Activated T-cell treated with anti-CD3 and anti-CD28 coated beads for 24 hours (primary cell): ENCODE data around the gene CDH2.

Source experiments
- DNase-seq: peaks from one replicate; pipeline ENCODE4 v3.0.0-alpha.2; 2020; ENCODE audit warnings: low read depth

CDH2 gene

GRCh38 chr18:28127763-28128658 is 48.9 kb downstream of the CDH2 start:
- DNase-seq = no peak

- DNase-seq = no peak
These were observed 49.7 kb downstream of the CDH2 start for GRCh38 chr18:28127228-28127627.

GRCh38 chr18:28126768-28127167 is 50.2 kb downstream of the CDH2 start:
- no peak for DNase-seq

GRCh38 chr18:28125051-28125450 is 51.9 kb downstream of the CDH2 start:
- DNase-seq = no peak

- no peak for DNase-seq
These were observed 52.5 kb downstream of the CDH2 start for GRCh38 chr18:28124131-28125029.

GRCh38 chr18:28123401-28124030 is 53.4 kb downstream of the CDH2 start:
- no peak for DNase-seq

- no peak for DNase-seq
These were observed 56.0 kb downstream of the CDH2 start for GRCh38 chr18:28120828-28121515.

GRCh38 chr18:28116461-28116860 is 60.5 kb downstream of the CDH2 start:
- DNase-seq = no peak

GRCh38 chr18:28115149-28115550 is 61.8 kb downstream of the CDH2 start:
- DNase-seq = no peak

GRCh38 chr18:28114472-28114871 is 62.5 kb downstream of the CDH2 start:
- no peak for DNase-seq

GRCh38 chr18:28113271-28114029 is 63.5 kb downstream of the CDH2 start:
- DNase-seq = no peak

- no peak for DNase-seq
These were observed 64.9 kb downstream of the CDH2 start for GRCh38 chr18:28112056-28112470.

- no peak for DNase-seq
These were observed 66.0 kb downstream of the CDH2 start for GRCh38 chr18:28110924-28111323.

- DNase-seq = no peak
These were observed 67.0 kb downstream of the CDH2 start for GRCh38 chr18:28109781-28110560.

GRCh38 chr18:28108814-28109213 is 68.1 kb downstream of the CDH2 start:
- no peak for DNase-seq

GRCh38 chr18:28108254-28108653 is 68.7 kb downstream of the CDH2 start:
- no peak for DNase-seq

GRCh38 chr18:28099237-28099636 is 77.7 kb downstream of the CDH2 start:
- DNase-seq = no peak

- DNase-seq = no peak
These were observed 81.3 kb downstream of the CDH2 start for GRCh38 chr18:28095631-28096030.

- DNase-seq = no peak
These were observed 81.9 kb downstream of the CDH2 start for GRCh38 chr18:28095041-28095440.

GRCh38 chr18:28091197-28091596 is 85.7 kb downstream of the CDH2 start:
- no peak for DNase-seq
